K562 (cell line): ENCODE data around the gene VIPR2.

Source experiments
- EZH2 ChIP-seq: IDR thresholded peaks from 2 replicates; pipeline ENCODE4 v1.6.1; 2012; ENCODE audit warnings: low read depth, mild to moderate bottlenecking, inconsistent platforms, low read length, borderline replicate concordance
- JUNB ChIP-seq: fragments of 450-650 bp; formaldehyde crosslinking; conservative IDR thresholded peaks from 2 replicates; pipeline ENCODE4 v1.4.0; 2020; ENCODE audit warnings: mild to moderate bottlenecking
- POLR2AphosphoS5 ChIP-seq: IDR thresholded peaks from 2 replicates; pipeline ENCODE4 v1.6.1; 2011; ENCODE audit warnings: mild to moderate bottlenecking, low read depth, low read length, moderate library complexity; ENCODE audit not compliant: control insufficient read depth, insufficient read depth
- SIN3A ChIP-seq, 2 experiments: fragments of 150-350 bp in 1 of 2; IDR thresholded peaks; 2 replicates each; pipeline ENCODE4 v1.6.1; 2011 to 2016; ENCODE audit warnings: borderline replicate concordance in 2 of 2, low read depth in 2 of 2, low read length in 2 of 2, mild to moderate bottlenecking in 2 of 2, moderate library complexity in 2 of 2; ENCODE audit not compliant: control insufficient read depth in 1 of 2
- SMAD1 ChIP-seq: fragments of 150-350 bp; IDR thresholded peaks from 2 replicates; pipeline ENCODE4 v1.6.1; 2014; ENCODE audit warnings: low read length, low read depth; ENCODE audit not compliant: partially characterized antibody
- SMAD4 ChIP-seq: fragments of 250-450 bp; sonication (Bioruptor Pico); conservative IDR thresholded peaks from 2 replicates; pipeline ENCODE4 v1.8.0; 2021; ENCODE audit warnings: inconsistent platforms, mild to moderate bottlenecking, moderate library complexity
- SP1 ChIP-seq: sonication (generic); formaldehyde crosslinking; IDR thresholded peaks from 2 replicates; pipeline ENCODE4 v1.8.1; 2022; ENCODE audit warnings: mild to moderate bottlenecking, missing genetic modification reagents
- TBP ChIP-seq: optimal IDR thresholded peaks from 2 replicates; pipeline ENCODE3; 2011; ENCODE audit warnings: low read depth, low read length, improper control_type of control experiment
- ZFX ChIP-seq: sonication (generic); formaldehyde crosslinking; IDR thresholded peaks from 2 replicates; pipeline ENCODE4 v1.8.0; 2022; ENCODE audit warnings: mild to moderate bottlenecking, missing genetic modification reagents, moderate library complexity
- TF ChIP-seq, protein P1 (sequence below), 2 experiments: fragments of 450-650 bp in 1 of 2; sonication (generic) in 1 of 2; formaldehyde crosslinking in 1 of 2; IDR thresholded peaks in 1 of 2; conservative IDR thresholded peaks in 1 of 2; 2 replicates each; pipeline versions ENCODE4 v1.6.1 to v1.8.1; 2016 to 2023; ENCODE audit warnings: mild to moderate bottlenecking in 2 of 2, moderate library complexity in 2 of 2, inconsistent platforms in 1 of 2, missing genetic modification reagents in 1 of 2
- TF ChIP-seq, protein P2 (sequence below): fragments of 250-450 bp; sonication (Bioruptor Pico); IDR thresholded peaks from 2 replicates; pipeline ENCODE4 v1.5.0; 2020; ENCODE audit warnings: mild to moderate bottlenecking
- TF ChIP-seq, protein P3 (sequence below), 3 experiments: IDR thresholded peaks in 2 of 3; conservative IDR thresholded peaks in 1 of 3; 2 replicates each; pipeline ENCODE4 v1.5.1; 2011 to 2012; ENCODE audit warnings: low read length in 3 of 3, mild to moderate bottlenecking in 3 of 3, control low read depth in 2 of 3, improper control_type of control experiment in 1 of 3, inconsistent platforms in 1 of 3, low read depth in 1 of 3, mixed read lengths in 1 of 3, moderate library complexity in 1 of 3; ENCODE audit not compliant: insufficient read depth in 2 of 3
- TF ChIP-seq, protein P4 (sequence below): fragments of 450-650 bp; IDR thresholded peaks from 2 replicates; pipeline ENCODE4 v1.6.1; 2016; ENCODE audit warnings: borderline replicate concordance

DNA sequence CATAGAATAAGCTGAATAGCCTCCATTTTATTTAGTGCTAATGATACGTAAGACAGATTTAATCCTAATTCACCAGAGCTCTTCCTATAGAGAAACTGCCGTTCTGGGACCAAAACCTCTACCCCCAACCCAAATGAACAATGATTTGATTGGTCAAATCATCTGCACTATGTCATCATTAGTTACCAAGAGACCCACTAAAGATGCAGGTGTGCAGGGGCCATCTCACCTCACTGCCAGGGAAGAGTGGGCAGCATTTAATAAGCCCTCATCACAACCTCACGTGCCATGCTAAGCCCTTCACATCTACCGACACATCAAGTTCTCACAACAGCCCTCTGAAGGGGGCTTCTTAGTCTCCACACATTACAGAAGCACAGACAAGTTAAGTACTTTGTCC lies 87.0 kb downstream of the VIPR2 start:
- TF ChIP-seq EZH2 (no peak), TBP (no peak), SMAD1 (no peak), SIN3A (IDR thresholded peaks at IDR 0.05; ENCODE audit: borderline replicate concordance in 2 of 2, control insufficient read depth in 1 of 2, low read depth in 2 of 2, low read length in 2 of 2) (no peak), ZFX (no peak), POLR2AphosphoS5 (no peak), SP1 (CRISPR knock-in tag) (no peak), SMAD4 (CRISPR knock-in tag) (no peak), JUNB (CRISPR knock-in tag) (no peak)
- TF ChIP-seq, protein P1, sequence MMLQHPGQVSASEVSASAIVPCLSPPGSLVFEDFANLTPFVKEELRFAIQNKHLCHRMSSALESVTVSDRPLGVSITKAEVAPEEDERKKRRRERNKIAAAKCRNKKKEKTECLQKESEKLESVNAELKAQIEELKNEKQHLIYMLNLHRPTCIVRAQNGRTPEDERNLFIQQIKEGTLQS (IDR thresholded peaks at IDR 0.05) = no peak
- TF ChIP-seq, protein P1 (CRISPR knock-in tag; conservative IDR thresholded peaks at IDR 0.05) = no peak
- TF ChIP-seq, protein P2, sequence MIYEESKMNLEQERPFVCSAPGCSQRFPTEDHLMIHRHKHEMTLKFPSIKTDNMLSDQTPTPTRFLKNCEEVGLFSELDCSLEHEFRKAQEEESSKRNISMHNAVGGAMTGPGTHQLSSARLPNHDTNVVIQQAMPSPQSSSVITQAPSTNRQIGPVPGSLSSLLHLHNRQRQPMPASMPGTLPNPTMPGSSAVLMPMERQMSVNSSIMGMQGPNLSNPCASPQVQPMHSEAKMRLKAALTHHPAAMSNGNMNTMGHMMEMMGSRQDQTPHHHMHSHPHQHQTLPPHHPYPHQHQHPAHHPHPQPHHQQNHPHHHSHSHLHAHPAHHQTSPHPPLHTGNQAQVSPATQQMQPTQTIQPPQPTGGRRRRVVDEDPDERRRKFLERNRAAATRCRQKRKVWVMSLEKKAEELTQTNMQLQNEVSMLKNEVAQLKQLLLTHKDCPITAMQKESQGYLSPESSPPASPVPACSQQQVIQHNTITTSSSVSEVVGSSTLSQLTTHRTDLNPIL = no peak
- TF ChIP-seq, protein P3, sequence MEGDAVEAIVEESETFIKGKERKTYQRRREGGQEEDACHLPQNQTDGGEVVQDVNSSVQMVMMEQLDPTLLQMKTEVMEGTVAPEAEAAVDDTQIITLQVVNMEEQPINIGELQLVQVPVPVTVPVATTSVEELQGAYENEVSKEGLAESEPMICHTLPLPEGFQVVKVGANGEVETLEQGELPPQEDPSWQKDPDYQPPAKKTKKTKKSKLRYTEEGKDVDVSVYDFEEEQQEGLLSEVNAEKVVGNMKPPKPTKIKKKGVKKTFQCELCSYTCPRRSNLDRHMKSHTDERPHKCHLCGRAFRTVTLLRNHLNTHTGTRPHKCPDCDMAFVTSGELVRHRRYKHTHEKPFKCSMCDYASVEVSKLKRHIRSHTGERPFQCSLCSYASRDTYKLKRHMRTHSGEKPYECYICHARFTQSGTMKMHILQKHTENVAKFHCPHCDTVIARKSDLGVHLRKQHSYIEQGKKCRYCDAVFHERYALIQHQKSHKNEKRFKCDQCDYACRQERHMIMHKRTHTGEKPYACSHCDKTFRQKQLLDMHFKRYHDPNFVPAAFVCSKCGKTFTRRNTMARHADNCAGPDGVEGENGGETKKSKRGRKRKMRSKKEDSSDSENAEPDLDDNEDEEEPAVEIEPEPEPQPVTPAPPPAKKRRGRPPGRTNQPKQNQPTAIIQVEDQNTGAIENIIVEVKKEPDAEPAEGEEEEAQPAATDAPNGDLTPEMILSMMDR (IDR thresholded peaks at IDR 0.05 in 2 of 3, conservative IDR thresholded peaks at IDR 0.05 in 1 of 3; ENCODE audit: insufficient read depth in 2 of 3, low read depth in 1 of 3, low read length in 3 of 3) = no peak
- TF ChIP-seq, protein P4, sequence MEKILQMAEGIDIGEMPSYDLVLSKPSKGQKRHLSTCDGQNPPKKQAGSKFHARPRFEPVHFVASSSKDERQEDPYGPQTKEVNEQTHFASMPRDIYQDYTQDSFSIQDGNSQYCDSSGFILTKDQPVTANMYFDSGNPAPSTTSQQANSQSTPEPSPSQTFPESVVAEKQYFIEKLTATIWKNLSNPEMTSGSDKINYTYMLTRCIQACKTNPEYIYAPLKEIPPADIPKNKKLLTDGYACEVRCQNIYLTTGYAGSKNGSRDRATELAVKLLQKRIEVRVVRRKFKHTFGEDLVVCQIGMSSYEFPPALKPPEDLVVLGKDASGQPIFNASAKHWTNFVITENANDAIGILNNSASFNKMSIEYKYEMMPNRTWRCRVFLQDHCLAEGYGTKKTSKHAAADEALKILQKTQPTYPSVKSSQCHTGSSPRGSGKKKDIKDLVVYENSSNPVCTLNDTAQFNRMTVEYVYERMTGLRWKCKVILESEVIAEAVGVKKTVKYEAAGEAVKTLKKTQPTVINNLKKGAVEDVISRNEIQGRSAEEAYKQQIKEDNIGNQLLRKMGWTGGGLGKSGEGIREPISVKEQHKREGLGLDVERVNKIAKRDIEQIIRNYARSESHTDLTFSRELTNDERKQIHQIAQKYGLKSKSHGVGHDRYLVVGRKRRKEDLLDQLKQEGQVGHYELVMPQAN = no peak
